ENCODE results near the gene KLHL33. TPM values are rescaled to one million over a fixed set of nuclear protein-coding genes. Genes with fewer than 3 reads are reported as not detected.

KLHL33 gene
- total RNA-seq, 1 donor from 2014 or later: 0.17 TPM

DNA sequence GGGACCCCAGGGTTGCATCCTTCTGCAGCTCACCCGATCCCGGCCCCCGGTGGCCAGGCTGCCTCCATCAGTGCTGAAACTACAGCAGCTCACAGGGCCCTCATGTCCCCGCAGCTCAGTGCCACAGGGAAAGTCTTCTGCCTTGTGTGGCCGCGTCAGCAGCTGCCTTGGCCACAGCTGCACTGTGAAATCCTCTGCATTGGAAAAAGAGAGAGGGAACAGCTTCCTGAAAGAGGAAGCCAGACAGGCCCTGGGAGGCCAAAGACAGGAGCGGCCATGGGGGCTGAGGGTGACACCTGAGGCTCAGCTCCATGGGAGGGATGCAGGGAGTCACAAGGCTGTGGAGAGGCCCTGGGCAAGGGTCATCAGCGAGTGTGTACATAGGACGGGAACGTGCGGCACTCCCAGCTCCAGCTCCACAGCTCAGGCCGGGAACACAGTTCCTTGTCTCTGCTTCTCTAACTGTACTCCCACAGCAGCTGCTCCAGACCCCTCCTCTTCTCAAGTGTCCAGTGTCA, 59.8 kb downstream of the KLHL33 start:
- DNase-seq (ENCODE audit: low read depth): no peak
- TF ChIP-seq, protein P1, sequence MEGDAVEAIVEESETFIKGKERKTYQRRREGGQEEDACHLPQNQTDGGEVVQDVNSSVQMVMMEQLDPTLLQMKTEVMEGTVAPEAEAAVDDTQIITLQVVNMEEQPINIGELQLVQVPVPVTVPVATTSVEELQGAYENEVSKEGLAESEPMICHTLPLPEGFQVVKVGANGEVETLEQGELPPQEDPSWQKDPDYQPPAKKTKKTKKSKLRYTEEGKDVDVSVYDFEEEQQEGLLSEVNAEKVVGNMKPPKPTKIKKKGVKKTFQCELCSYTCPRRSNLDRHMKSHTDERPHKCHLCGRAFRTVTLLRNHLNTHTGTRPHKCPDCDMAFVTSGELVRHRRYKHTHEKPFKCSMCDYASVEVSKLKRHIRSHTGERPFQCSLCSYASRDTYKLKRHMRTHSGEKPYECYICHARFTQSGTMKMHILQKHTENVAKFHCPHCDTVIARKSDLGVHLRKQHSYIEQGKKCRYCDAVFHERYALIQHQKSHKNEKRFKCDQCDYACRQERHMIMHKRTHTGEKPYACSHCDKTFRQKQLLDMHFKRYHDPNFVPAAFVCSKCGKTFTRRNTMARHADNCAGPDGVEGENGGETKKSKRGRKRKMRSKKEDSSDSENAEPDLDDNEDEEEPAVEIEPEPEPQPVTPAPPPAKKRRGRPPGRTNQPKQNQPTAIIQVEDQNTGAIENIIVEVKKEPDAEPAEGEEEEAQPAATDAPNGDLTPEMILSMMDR (conservative IDR thresholded peaks at IDR 0.05; ENCODE audit: low read depth, low read length): no peak

More for the DNA sequence above, 59.8 kb downstream of the KLHL33 start:
- H3K4me3 ChIP-seq (ENCODE audit: low read depth, low read length): no peak overlapping the region

Other genes starting within 250 kb of the KLHL33 start
- not detected in 2 replicates for gene OR11G2, start 245.3 kb downstream of the KLHL33 start, total RNA-seq
- gene OR11H6, start 212.5 kb downstream of the KLHL33 start, total RNA-seq: not detected in 2 replicates
- not detected in 2 replicates for gene OR11H7, start 207.2 kb downstream of the KLHL33 start, total RNA-seq
- not detected in 2 replicates for gene OR11H4, start 196.9 kb downstream of the KLHL33 start, total RNA-seq
- gene TTC5, start 130.2 kb downstream of the KLHL33 start, total RNA-seq: 4.0 and 10.2 TPM in 2 replicates
- gene CCNB1IP1, start 102.9 kb downstream of the KLHL33 start, total RNA-seq: 54.8 and 68.8 TPM in 2 replicates
- gene PARP2, start 92.5 kb downstream of the KLHL33 start, total RNA-seq: 23.1 and 26.1 TPM in 2 replicates
- gene TEP1, start 22.7 kb downstream of the KLHL33 start, total RNA-seq: 7.0 and 17.5 TPM in 2 replicates
- 24.6 and 59.7 TPM in 2 replicates for gene OSGEP, start 18.6 kb upstream of the KLHL33 start, total RNA-seq
- gene APEX1, start 19.1 kb upstream of the KLHL33 start, total RNA-seq: 321 and 381 TPM in 2 replicates
- gene PIP4P1, start 25.3 kb upstream of the KLHL33 start, total RNA-seq: 16.3 and 19.1 TPM in 2 replicates
- gene PNP, start 33.2 kb upstream of the KLHL33 start, total RNA-seq: 152 and 178 TPM in 2 replicates
- not detected in 2 replicates for gene RNASE10, start 69.4 kb upstream of the KLHL33 start, total RNA-seq
- gene RNASE9, start 124.9 kb upstream of the KLHL33 start, total RNA-seq: not detected in 2 replicates
- not detected in 2 replicates for gene RNASE11, start 151.8 kb upstream of the KLHL33 start, total RNA-seq
- gene RNASE12, start 155.2 kb upstream of the KLHL33 start, total RNA-seq: not detected in 2 replicates
- not detected in 2 replicates for gene OR6S1, start 205.5 kb upstream of the KLHL33 start, total RNA-seq
- 5.3 and 7.6 TPM in 2 replicates for gene RNASE4, start 248.4 kb upstream of the KLHL33 start, total RNA-seq

Measured in epithelial cell of proximal tubule (primary cell).